Neural cell (in vitro differentiated cells): ENCODE data around the gene LSM3.

ENCODE experiments used
- EZH2 ChIP-seq: fragments of 200-600, 300-800 bp; shearing (Covaris generic), sonication (generic); IDR thresholded peaks from 2 replicates; pipeline ENCODE4 v1.6.1; 2014; ENCODE audit warnings: antibody characterized with exemption, low read length, borderline replicate concordance, mild to moderate bottlenecking; ENCODE audit not compliant: insufficient read depth, poor library complexity, severe bottlenecking
- POLR2AphosphoS5 ChIP-seq: IDR thresholded peaks from 2 replicates; pipeline ENCODE4 v1.6.1; 2012
- RAD21 ChIP-seq: fragments of 450-650 bp; conservative IDR thresholded peaks from 2 replicates; pipeline ENCODE4 v1.6.1; 2014; ENCODE audit warnings: antibody characterized with exemption, mild to moderate bottlenecking, moderate library complexity
- TAF1 ChIP-seq: IDR thresholded peaks from 2 replicates; pipeline ENCODE4 v1.6.1; 2012; ENCODE audit warnings: low read depth
- TF ChIP-seq, protein P1 (sequence below): fragments of 450-650 bp; IDR thresholded peaks from 2 replicates; pipeline ENCODE4 v1.5.1; 2014; ENCODE audit warnings: antibody characterized with exemption, mild to moderate bottlenecking, moderate library complexity; ENCODE audit not compliant: poor library complexity, severe bottlenecking

DNA sequence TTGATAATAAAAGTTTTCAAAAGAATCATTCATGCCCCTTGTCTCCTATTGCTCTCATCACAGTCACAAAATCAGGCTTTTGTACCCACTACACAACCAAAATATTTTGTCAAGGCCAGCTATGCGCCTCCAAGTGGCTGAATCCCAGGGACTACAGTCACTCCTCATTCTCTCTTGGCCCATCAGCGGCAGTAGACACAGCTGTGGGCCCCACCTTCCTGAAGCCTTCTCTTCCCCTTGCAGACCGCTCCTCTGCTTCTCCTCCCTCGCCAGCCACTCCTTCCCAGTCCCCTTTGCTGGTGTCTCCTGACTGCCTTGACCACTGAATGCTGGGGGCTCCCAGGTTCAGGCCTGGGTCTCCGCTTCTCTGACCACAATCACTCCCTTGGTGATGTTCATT is 52.1 kb downstream of the LSM3 start:
- TF ChIP-seq, protein P1, sequence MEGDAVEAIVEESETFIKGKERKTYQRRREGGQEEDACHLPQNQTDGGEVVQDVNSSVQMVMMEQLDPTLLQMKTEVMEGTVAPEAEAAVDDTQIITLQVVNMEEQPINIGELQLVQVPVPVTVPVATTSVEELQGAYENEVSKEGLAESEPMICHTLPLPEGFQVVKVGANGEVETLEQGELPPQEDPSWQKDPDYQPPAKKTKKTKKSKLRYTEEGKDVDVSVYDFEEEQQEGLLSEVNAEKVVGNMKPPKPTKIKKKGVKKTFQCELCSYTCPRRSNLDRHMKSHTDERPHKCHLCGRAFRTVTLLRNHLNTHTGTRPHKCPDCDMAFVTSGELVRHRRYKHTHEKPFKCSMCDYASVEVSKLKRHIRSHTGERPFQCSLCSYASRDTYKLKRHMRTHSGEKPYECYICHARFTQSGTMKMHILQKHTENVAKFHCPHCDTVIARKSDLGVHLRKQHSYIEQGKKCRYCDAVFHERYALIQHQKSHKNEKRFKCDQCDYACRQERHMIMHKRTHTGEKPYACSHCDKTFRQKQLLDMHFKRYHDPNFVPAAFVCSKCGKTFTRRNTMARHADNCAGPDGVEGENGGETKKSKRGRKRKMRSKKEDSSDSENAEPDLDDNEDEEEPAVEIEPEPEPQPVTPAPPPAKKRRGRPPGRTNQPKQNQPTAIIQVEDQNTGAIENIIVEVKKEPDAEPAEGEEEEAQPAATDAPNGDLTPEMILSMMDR = no peak
- no peak for TF ChIP-seq RAD21
- no peak for TF ChIP-seq EZH2
- TF ChIP-seq POLR2AphosphoS5 = no peak
- TF ChIP-seq TAF1 = no peak
